Colonic mucosa (tissue), 4 donors: ENCODE measurements around the gene TIGD4. TPM values are rescaled to one million over a fixed set of nuclear protein-coding genes. Genes with fewer than 3 reads are reported as not detected.
A peak's percentile ranks its signal among the peaks of the same experiment; 100 is the strongest.

ENCODE experiments used
- DNase-seq: peaks from one replicate; pipeline ENCODE4 v3.0.0-alpha.2; 2020
- H3K27ac ChIP-seq: fragments of 200-600 bp; one replicate; pipeline ENCODE4 v1.8.0; 2021
- H3K27me3 ChIP-seq: fragments of 200-600 bp; one replicate; pipeline ENCODE4 v1.8.0; 2021
- H3K36me3 ChIP-seq: fragments of 200-600 bp; one replicate; pipeline ENCODE4 v1.8.0; 2021
- H3K4me1 ChIP-seq: fragments of 200-600 bp; one replicate; pipeline ENCODE4 v1.8.0; 2021; ENCODE audit warnings: mild to moderate bottlenecking
- H3K4me3 ChIP-seq: fragments of 200-600 bp; one replicate; pipeline ENCODE4 v1.8.0; 2021
- H3K9ac ChIP-seq, 2 donors: one replicate each; pipeline ENCODE4 v1.7.0; 2013; ENCODE audit warnings: control low read depth in 2 of 2, low read depth in 2 of 2, low read length in 2 of 2
- H3K9me3 ChIP-seq: fragments of 200-600 bp; one replicate; pipeline ENCODE4 v1.8.0; 2021
- intact Hi-C: fragments of 100-400 bp; cut with DNase I; formaldehyde crosslinking; loops from one replicate; pipeline ENCODE4 v1.14.1; 2022
- total RNA-seq, 2 donors: library from RNA; stranded (reverse); fragmentation: NEBNext Ultra II Directional in 1 of 2; extraction: Animal tissue kit (Norgen Biotek cat#: 25700) in 1 of 2; gene quantifications; one replicate each; pipeline ENCODE4 v1.2.1, GENCODE V29; 2021
- TF ChIP-seq, protein P1 (sequence below): fragments of 200-600 bp; IDR thresholded peaks from one replicate; pipeline ENCODE4 v1.8.0; 2022; ENCODE audit warnings: antibody characterized with exemption, mild to moderate bottlenecking
- donor health status: healthy.
- donor health status: DM: no; HTN: no; CAD: no.
- donor health status: DM: no; HTN: no; CAD: no.

Gene TIGD4
- under 1 TPM in 1 of 2 donors, not detected in 1; 0.30 TPM for total RNA-seq

DNA sequence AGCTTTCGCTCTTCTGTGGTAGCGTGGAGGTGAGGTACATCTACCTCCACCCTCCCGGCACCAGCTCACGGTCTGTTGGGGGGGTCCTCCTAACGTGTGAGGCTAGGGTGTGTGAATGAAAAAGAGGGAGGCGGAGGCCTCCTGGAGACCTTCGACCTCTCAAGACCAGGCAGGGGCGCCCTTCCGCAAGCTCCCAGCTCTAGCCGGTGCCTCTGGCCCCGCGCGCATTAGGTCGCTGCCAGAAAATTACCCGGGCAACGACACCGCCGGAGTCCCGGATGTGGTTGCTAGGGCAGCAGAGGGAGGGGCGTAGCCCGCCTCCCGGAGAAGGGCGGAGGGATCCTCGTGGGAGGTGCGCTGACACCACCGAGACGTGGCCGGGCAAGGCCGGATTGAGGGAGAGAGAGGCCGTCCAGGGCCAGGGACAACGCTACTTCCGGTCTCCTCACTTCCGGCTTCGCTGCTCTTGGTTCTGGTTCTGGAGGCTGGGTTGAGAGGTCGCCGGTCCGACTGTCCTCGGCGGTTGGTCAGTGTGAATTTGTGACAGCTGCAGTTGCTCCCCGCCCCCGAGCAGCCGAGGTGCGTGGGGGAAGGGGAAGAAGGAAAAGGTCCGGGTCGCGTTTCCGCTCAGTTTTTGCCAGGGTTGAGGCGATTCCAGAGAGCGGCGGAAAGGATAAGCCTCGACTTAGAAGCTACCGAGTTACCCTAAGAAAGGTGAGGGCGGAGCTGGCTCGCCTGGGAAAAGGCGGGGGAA lies at the start of gene TIGD4, which contains the start of gene ARFIP1:
Gene TIGD4, minus strand, starts transcription at position 218 of the 754 bp plus-strand sequence. CDS start 8,726 bp downstream, outside the sequence.
Gene ARFIP1, plus strand, starts transcription at position 442 of the 754 bp plus-strand sequence. CDS start 49,680 bp downstream, outside the sequence.
- intact Hi-C loops = loop anchor here (5.0 kb wide), 1 partner anchor 303 kb away; no protein-coding TSS in a partner anchor
- TF ChIP-seq, protein P1, sequence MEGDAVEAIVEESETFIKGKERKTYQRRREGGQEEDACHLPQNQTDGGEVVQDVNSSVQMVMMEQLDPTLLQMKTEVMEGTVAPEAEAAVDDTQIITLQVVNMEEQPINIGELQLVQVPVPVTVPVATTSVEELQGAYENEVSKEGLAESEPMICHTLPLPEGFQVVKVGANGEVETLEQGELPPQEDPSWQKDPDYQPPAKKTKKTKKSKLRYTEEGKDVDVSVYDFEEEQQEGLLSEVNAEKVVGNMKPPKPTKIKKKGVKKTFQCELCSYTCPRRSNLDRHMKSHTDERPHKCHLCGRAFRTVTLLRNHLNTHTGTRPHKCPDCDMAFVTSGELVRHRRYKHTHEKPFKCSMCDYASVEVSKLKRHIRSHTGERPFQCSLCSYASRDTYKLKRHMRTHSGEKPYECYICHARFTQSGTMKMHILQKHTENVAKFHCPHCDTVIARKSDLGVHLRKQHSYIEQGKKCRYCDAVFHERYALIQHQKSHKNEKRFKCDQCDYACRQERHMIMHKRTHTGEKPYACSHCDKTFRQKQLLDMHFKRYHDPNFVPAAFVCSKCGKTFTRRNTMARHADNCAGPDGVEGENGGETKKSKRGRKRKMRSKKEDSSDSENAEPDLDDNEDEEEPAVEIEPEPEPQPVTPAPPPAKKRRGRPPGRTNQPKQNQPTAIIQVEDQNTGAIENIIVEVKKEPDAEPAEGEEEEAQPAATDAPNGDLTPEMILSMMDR = no peak
- H3K9ac ChIP-seq = peak within 1 kb of the TSS; percentile 75 to 99
- H3K4me3 ChIP-seq = peak within 1 kb of the TSS; percentile 64
- DNase-seq = peak; percentile 99
- peak within 1 kb of the TSS; percentile 92 for H3K27ac ChIP-seq
- no peaks in the 10 kb centered on the region for H3K27me3 ChIP-seq
- H3K4me1 ChIP-seq = peaks cover 7% of the 10 kb centered on the region
- H3K9me3 ChIP-seq = no peaks in the 10 kb centered on the region
- H3K36me3 ChIP-seq = no peaks in the 10 kb centered on the region

DNA sequence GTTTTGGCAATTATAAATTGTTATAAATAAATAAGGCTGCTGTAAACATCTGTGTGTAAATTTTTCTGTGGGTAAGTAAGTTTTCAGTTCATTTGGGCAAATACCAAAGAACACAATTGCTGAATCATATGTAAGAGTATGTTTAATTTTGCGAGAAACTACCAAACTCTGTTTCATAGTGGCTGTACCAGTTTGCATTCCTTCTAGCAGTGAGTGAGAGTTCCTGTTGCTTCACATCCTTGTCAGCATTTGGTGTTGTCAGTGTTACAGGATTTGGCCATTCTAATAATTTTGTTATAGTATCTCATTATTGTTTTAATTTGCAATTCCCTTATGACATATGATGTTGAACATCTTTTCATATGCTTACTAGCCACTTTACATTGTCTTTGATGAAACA lies 48.6 kb upstream of the TIGD4 start:
- Histone ChIP-seq H3K27ac (no peak overlapping the region), H3K4me3 (no peak overlapping the region), H3K36me3 (no peaks in the 10 kb centered on the region), H3K9ac (no peak overlapping the region), H3K27me3 (no peaks in the 10 kb centered on the region), H3K4me1 (no peaks in the 10 kb centered on the region), H3K9me3 (no peaks in the 10 kb centered on the region)
- TF ChIP-seq, protein P1 = no peak
- intact Hi-C loops = no loop called here
- no peak for DNase-seq

DNA sequence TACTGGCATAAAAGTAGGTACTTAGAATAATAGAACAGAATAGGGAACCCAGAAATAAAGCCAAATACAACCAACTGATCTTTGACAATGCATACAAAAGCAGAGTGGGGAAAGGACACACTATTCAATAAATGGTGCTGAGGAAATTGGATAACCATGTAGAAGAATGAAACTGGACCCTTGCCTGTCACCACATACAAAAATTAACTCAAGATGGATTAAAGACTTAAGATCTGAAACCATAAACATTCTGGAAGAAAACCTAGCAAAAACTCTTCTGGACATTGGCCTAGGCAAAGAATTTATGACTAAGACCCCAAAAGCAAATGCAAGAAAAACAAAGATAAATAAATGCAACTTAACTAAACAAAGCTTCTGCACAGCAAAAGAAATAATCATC lies 45.8 kb upstream of the TIGD4 start:
- H3K4me3 ChIP-seq = no peak overlapping the region
- TF ChIP-seq, protein P1 = no peak
- H3K27ac ChIP-seq = no peak overlapping the region
- H3K9me3 ChIP-seq = no peaks in the 10 kb centered on the region
- no peaks in the 10 kb centered on the region for H3K27me3 ChIP-seq
- H3K36me3 ChIP-seq = no peaks in the 10 kb centered on the region
- H3K4me1 ChIP-seq = no peaks in the 10 kb centered on the region
- no peak overlapping the region for H3K9ac ChIP-seq
- intact Hi-C loops = no loop called here
- DNase-seq = no peak

DNA sequence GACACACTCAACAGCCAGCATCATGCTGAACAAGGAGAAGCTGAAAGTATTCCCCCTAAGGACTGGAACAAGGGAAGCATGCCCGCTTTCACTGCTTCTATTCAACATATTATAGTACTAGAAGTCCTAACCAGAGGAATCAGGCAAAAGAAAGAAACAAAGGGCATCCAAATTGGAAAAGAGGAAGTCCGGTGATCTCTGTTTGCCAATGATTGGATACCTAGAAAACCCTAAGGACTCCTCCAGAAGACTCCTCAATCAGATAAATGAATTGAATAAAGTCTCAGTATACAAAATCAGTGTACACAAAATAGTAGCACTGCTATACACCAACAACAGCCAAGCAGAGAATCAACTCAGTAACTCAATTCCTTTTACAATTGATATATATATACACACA lies 45.0 kb upstream of the TIGD4 start:
- H3K27ac ChIP-seq = no peak overlapping the region
- H3K36me3 ChIP-seq = no peaks in the 10 kb centered on the region
- H3K27me3 ChIP-seq = no peaks in the 10 kb centered on the region
- no peaks in the 10 kb centered on the region for H3K9me3 ChIP-seq
- intact Hi-C loops = no loop called here
- TF ChIP-seq, protein P1 = no peak
- H3K9ac ChIP-seq = no peak overlapping the region
- H3K4me1 ChIP-seq = no peaks in the 10 kb centered on the region
- no peak for DNase-seq
- no peak overlapping the region for H3K4me3 ChIP-seq

DNA sequence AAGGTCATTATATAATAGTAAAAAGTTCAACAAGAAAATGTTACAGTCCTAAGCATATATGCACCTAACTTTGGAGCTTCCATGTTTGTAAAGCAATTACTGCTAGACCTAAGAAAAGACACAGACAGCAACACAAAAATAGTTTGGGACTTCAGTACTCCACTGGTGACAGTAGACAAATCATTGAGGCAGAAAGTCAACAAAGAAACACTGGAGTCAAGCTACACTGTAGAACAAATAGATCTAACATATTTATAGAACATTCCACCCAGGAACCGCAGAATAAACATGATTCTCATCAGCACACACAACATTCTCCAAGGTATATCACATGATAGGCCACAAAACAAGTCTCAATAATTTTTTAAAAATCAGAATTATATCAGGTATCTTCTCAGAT lies 42.8 kb upstream of the TIGD4 start:
- Histone ChIP-seq H3K27ac (no peak overlapping the region), H3K36me3 (no peaks in the 10 kb centered on the region)
- no peak for DNase-seq

More for the DNA sequence above, 42.8 kb upstream of the TIGD4 start:
- TF ChIP-seq, protein P1 = no peak
- Histone ChIP-seq H3K4me3 (no peak overlapping the region), H3K27me3 (no peaks in the 10 kb centered on the region), H3K9ac (no peak overlapping the region), H3K9me3 (no peaks in the 10 kb centered on the region), H3K4me1 (no peaks in the 10 kb centered on the region)
- intact Hi-C loops = no loop called here
